Fibroblast of lung (primary cell): ENCODE measurements around the gene BCL2L11. TPM values are rescaled to one million over a fixed set of nuclear protein-coding genes. Genes with fewer than 3 reads are reported as not detected.

ENCODE experiments used
- DNase-seq, 2 donors: peaks; one replicate each; pipeline versions ENCODE4 v3.0.0 to v3.0.0-alpha.2; 2010; ENCODE audit warnings: low read depth in 2 of 2
- H2AFZ ChIP-seq: 2 replicates; pipeline ENCODE4 v1.5.1; 2012; ENCODE audit warnings: low read length, control low read depth, inconsistent platforms
- H3K27ac ChIP-seq: 2 replicates; pipeline ENCODE4 v1.5.1; 2011; ENCODE audit warnings: low read length, control low read depth; ENCODE audit not compliant: insufficient read depth
- H3K27me3 ChIP-seq: 2 replicates; pipeline ENCODE4 v1.5.1; 2011; ENCODE audit warnings: mild to moderate bottlenecking, low read length; ENCODE audit not compliant: control insufficient read depth, insufficient read depth
- H3K36me3 ChIP-seq: 2 replicates; pipeline ENCODE4 v1.5.1; 2011; ENCODE audit warnings: low read length; ENCODE audit not compliant: control insufficient read depth, insufficient read depth
- H3K4me1 ChIP-seq: 2 replicates; pipeline ENCODE4 v1.5.1; 2011; ENCODE audit warnings: low read length; ENCODE audit not compliant: control insufficient read depth, insufficient read depth; ENCODE audit errors: extremely low read depth
- H3K4me2 ChIP-seq: 2 replicates; pipeline ENCODE4 v1.5.1; 2011; ENCODE audit warnings: low read length, control low read depth; ENCODE audit not compliant: insufficient read depth; ENCODE audit errors: extremely low read depth
- H3K4me3 ChIP-seq, 4 experiments: fragments of 200-600 bp in 1 of 4; sonication (generic) in 1 of 4; replicated peaks in 1 of 4; 2 replicates each; pipeline ENCODE4 v1.5.1; 2011 to 2016; ENCODE audit warnings: low read length in 4 of 4, low read depth in 3 of 4, mild to moderate bottlenecking in 3 of 4, control low read depth in 2 of 4, inconsistent platforms in 1 of 4, mixed read lengths in 1 of 4; ENCODE audit not compliant: insufficient read depth in 1 of 4; ENCODE audit errors: control extremely low read depth in 1 of 4
- H3K79me2 ChIP-seq: 2 replicates; pipeline ENCODE4 v1.5.1; 2012; ENCODE audit warnings: mild to moderate bottlenecking, low read length, inconsistent platforms; ENCODE audit not compliant: control insufficient read depth, insufficient read depth
- H3K9ac ChIP-seq: 2 replicates; pipeline ENCODE4 v1.5.1; 2011; ENCODE audit warnings: mild to moderate bottlenecking, low read length, control low read depth; ENCODE audit not compliant: insufficient read depth
- H3K9me3 ChIP-seq: 2 replicates; pipeline ENCODE4 v1.5.1; 2012; ENCODE audit warnings: low read depth, low read length; ENCODE audit not compliant: control insufficient read depth, insufficient read depth
- H4K20me1 ChIP-seq: 2 replicates; pipeline ENCODE4 v1.5.1; 2011; ENCODE audit warnings: low read length; ENCODE audit not compliant: control insufficient read depth, insufficient read depth; ENCODE audit errors: extremely low read depth
- CTCF ChIP-seq, 2 donors: IDR thresholded peaks in 1 of 2; conservative IDR thresholded peaks in 1 of 2; 1 replicate in 1 of 2; 2 replicates in 1 of 2; pipeline ENCODE4 v1.5.1; 2011 to 2012; ENCODE audit warnings: low read length in 2 of 2, control low read depth in 1 of 2, inconsistent platforms in 1 of 2, low read depth in 1 of 2, mild to moderate bottlenecking in 1 of 2
- EZH2 ChIP-seq: IDR thresholded peaks from 2 replicates; pipeline ENCODE4 v1.5.1; 2012; ENCODE audit warnings: low read length, control low read depth, mild to moderate bottlenecking; ENCODE audit errors: missing control alignments
- polyA plus RNA-seq, 2 donors: library from polyadenylated mRNA; depleted of rRNA in 1 of 2; stranded (reverse) in 1 of 2; unstranded in 1 of 2; fragments of >200 nt; gene quantifications; 2 replicates each; pipeline ENCODE4 v1.2.1, GENCODE V29; 2011 to 2012; ENCODE audit warnings: missing spikeins in 1 of 2
- total RNA-seq: library from RNA; depleted of rRNA; stranded (reverse); fragments of >200 nt; gene quantifications from 2 replicates; pipeline ENCODE4 v1.2.1, GENCODE V29; 2014

Gene BCL2L11
- total and polyA plus RNA-seq, 2 donors (not counting 1 experiment from before 2014, with no cell fraction given): 1.5 to 10.2 TPM

GRCh38 chr2:111192776-111193368 is 72.2 kb downstream of the BCL2L11 start:
- H3K9ac ChIP-seq: no peak overlapping the region
- TF ChIP-seq CTCF (conservative IDR thresholded peaks at IDR 0.05 in 1 of 2, IDR thresholded peaks at IDR 0.05 in 1 of 2; ENCODE audit: low read depth in 1 of 2, low read length in 2 of 2): no peak
- TF ChIP-seq EZH2: no peak
- H4K20me1 ChIP-seq: peaks cover 1% of the 10 kb centered on the region
- H3K36me3 ChIP-seq: no peaks in the 10 kb centered on the region
- H3K79me2 ChIP-seq: no peaks in the 10 kb centered on the region
- no peak overlapping the region for H3K27ac ChIP-seq
- no peaks in the 10 kb centered on the region for H3K9me3 ChIP-seq
- H3K4me3 ChIP-seq: no peak overlapping the region
- no peaks in the 10 kb centered on the region for H3K27me3 ChIP-seq
- no peak for DNase-seq
- no peak overlapping the region for H2AFZ ChIP-seq
- H3K4me2 ChIP-seq: no peak overlapping the region
- H3K4me1 ChIP-seq: no peaks in the 10 kb centered on the region

- Histone ChIP-seq H3K4me3 (no peak overlapping the region), H3K27me3 (no peaks in the 10 kb centered on the region), H3K27ac (no peak overlapping the region), H4K20me1 (no peaks in the 10 kb centered on the region), H3K36me3 (no peaks in the 10 kb centered on the region), H2AFZ (no peak overlapping the region), H3K9me3 (no peaks in the 10 kb centered on the region), H3K4me1 (no peaks in the 10 kb centered on the region), H3K9ac (no peak overlapping the region), H3K79me2 (no peaks in the 10 kb centered on the region), H3K4me2 (no peak overlapping the region)
- TF ChIP-seq EZH2 (no peak), CTCF (conservative IDR thresholded peaks at IDR 0.05 in 1 of 2, IDR thresholded peaks at IDR 0.05 in 1 of 2; ENCODE audit: low read depth in 1 of 2, low read length in 2 of 2) (no peak)
- no peak for DNase-seq
Measured at GRCh38 chr2:111194835-111195621, 74.3 kb downstream of the BCL2L11 start.

GRCh38 chr2:111196435-111196834 is 75.7 kb downstream of the BCL2L11 start:
- H3K27me3 ChIP-seq: no peaks in the 10 kb centered on the region
- DNase-seq: no peak
- no peak overlapping the region for H3K27ac ChIP-seq

More at GRCh38 chr2:111196435-111196834, 75.7 kb downstream of the BCL2L11 start:
- Histone ChIP-seq H3K4me1 (no peaks in the 10 kb centered on the region), H3K9me3 (no peaks in the 10 kb centered on the region), H3K36me3 (no peaks in the 10 kb centered on the region), H3K4me3 (no peak overlapping the region), H2AFZ (no peak overlapping the region), H4K20me1 (no peaks in the 10 kb centered on the region), H3K9ac (no peak overlapping the region), H3K4me2 (no peak overlapping the region), H3K79me2 (no peaks in the 10 kb centered on the region)
- TF ChIP-seq EZH2: no peak
- no peak for TF ChIP-seq CTCF (conservative IDR thresholded peaks at IDR 0.05 in 1 of 2, IDR thresholded peaks at IDR 0.05 in 1 of 2; ENCODE audit: low read depth in 1 of 2, low read length in 2 of 2)
